Uterus (tissue), 2 donors: ENCODE data around the gene CALN1.

ENCODE experiments used
- POLR2A ChIP-seq, 2 donors: fragments of 450-650 bp; IDR thresholded peaks; one replicate each; pipeline ENCODE4 v1.6.1; 2016; ENCODE audit warnings: antibody characterized with exemption in 2 of 2, mild to moderate bottlenecking in 1 of 2, moderate library complexity in 1 of 2
- TF ChIP-seq, protein P1 (sequence below), 4 experiments: fragments of 200-600 bp in 2 of 4; fragments of 450-650 bp in 2 of 4; sonication (generic) in 2 of 4; IDR thresholded peaks; one replicate each; pipeline ENCODE4 v1.5.1; 2016 to 2019; ENCODE audit warnings: antibody characterized with exemption in 4 of 4, mild to moderate bottlenecking in 2 of 4, moderate library complexity in 1 of 4

DNA sequence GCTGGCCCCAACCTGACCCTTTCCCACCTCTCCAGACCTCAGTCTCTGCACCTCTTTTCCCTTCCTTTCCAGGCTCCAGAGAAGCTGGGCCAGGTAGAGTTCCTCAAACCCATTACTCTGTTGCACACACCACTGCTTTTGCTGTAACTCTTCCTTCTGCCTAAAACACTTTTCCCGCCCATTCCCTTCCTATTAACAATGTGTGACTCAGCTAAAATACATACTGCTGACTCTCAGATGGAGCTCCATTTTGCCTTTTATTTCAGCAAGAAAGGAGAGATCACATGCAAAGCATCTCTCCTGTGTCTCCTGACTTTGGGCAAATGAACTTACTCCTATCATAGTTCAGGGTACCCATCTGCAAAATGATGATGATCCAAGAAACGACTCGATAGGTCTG, 201.0 kb downstream of the CALN1 start:
- TF ChIP-seq, protein P1, sequence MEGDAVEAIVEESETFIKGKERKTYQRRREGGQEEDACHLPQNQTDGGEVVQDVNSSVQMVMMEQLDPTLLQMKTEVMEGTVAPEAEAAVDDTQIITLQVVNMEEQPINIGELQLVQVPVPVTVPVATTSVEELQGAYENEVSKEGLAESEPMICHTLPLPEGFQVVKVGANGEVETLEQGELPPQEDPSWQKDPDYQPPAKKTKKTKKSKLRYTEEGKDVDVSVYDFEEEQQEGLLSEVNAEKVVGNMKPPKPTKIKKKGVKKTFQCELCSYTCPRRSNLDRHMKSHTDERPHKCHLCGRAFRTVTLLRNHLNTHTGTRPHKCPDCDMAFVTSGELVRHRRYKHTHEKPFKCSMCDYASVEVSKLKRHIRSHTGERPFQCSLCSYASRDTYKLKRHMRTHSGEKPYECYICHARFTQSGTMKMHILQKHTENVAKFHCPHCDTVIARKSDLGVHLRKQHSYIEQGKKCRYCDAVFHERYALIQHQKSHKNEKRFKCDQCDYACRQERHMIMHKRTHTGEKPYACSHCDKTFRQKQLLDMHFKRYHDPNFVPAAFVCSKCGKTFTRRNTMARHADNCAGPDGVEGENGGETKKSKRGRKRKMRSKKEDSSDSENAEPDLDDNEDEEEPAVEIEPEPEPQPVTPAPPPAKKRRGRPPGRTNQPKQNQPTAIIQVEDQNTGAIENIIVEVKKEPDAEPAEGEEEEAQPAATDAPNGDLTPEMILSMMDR (IDR thresholded peaks at IDR 0.05), result no peak
- TF ChIP-seq POLR2A (IDR thresholded peaks at IDR 0.05), result no peak
